Endothelial cell (in vitro differentiated cells): ENCODE measurements around the gene SLC25A29. TPM values are rescaled to one million over a fixed set of nuclear protein-coding genes. Genes with fewer than 3 reads are reported as not detected.
"Not testable (repeated sequence)": the region's sequence is repeated elsewhere in the genome, so short reads cannot be mapped to it uniquely, and the experiment has no call there.

ENCODE experiments used
- DNase-seq: peaks from one replicate; pipeline ENCODE4 v3.0.0; 2021; ENCODE audit warnings: low spot score
- H3K27ac Mint-ChIP-seq: one replicate; pipeline ENCODE4 v1.8.0; 2021; ENCODE audit warnings: mixed read lengths, inconsistent platforms; ENCODE audit not compliant: unreplicated experiment
- H3K27me3 Mint-ChIP-seq: one replicate; pipeline ENCODE4 v1.8.0; 2021; ENCODE audit warnings: mild to moderate bottlenecking, moderate library complexity, mixed read lengths, inconsistent platforms; ENCODE audit not compliant: unreplicated experiment
- H3K36me3 Mint-ChIP-seq: one replicate; pipeline ENCODE4 v1.8.0; 2021; ENCODE audit warnings: mild to moderate bottlenecking, low read depth, mixed read lengths, inconsistent platforms; ENCODE audit not compliant: unreplicated experiment
- H3K4me1 Mint-ChIP-seq: one replicate; pipeline ENCODE4 v1.8.0; 2021; ENCODE audit warnings: mild to moderate bottlenecking, mixed read lengths, inconsistent platforms; ENCODE audit not compliant: unreplicated experiment
- H3K4me3 Mint-ChIP-seq: one replicate; pipeline ENCODE4 v1.8.0; 2021; ENCODE audit warnings: mild to moderate bottlenecking, mixed read lengths, inconsistent platforms; ENCODE audit not compliant: unreplicated experiment
- H3K9me3 Mint-ChIP-seq: one replicate; pipeline ENCODE4 v1.8.0; 2021; ENCODE audit warnings: mixed read lengths, inconsistent platforms; ENCODE audit not compliant: unreplicated experiment
- CTCF ChIP-seq: fragments of 200-600 bp; sonication (generic); IDR thresholded peaks from one replicate; pipeline ENCODE4 v1.5.0; 2021; ENCODE audit warnings: antibody characterized with exemption; ENCODE audit not compliant: unreplicated experiment
- total RNA-seq: library from RNA; stranded (reverse); fragmentation: NEBNext Ultra II Directional; extraction: Animal tissue kit (Norgen Biotek cat#: 25700); gene quantifications from one replicate; pipeline ENCODE4 v1.2.1, GENCODE V29; 2021; ENCODE audit not compliant: unreplicated experiment

The SLC25A29 gene
- total RNA-seq, 1 donor from 2014 or later, result 165 TPM

- no peak for TF ChIP-seq CTCF
- Mint-ChIP-seq H3K9me3 (no peaks in the 10 kb centered on the region), H3K27me3 (peaks cover 9% of the 10 kb centered on the region), H3K4me3 (peak overlapping the region; percentile 32), H3K27ac (no peak overlapping the region), H3K36me3 (no peaks in the 10 kb centered on the region), H3K4me1 (peaks cover 42% of the 10 kb centered on the region)
- no peak for DNase-seq
These were observed 2.9 kb upstream of the SLC25A29 start for GRCh38 chr14:100309028-100309737.

GRCh38 chr14:100308427-100308792, 2.2 kb upstream of the SLC25A29 start:
- peak overlapping the region; percentile 32 for H3K4me3 Mint-ChIP-seq
- DNase-seq, H3K27ac Mint-ChIP-seq, H3K27me3 Mint-ChIP-seq, H3K36me3 Mint-ChIP-seq, H3K9me3 Mint-ChIP-seq: not testable (repeated sequence)
- H3K4me1 Mint-ChIP-seq, result peaks cover 42% of the 10 kb centered on the region

GRCh38 chr14:100307766-100308426, 1.7 kb upstream of the SLC25A29 start:
- H3K27me3 Mint-ChIP-seq, result peaks cover 7% of the 10 kb centered on the region
- H3K4me1 Mint-ChIP-seq, result peaks cover 48% of the 10 kb centered on the region
- TF ChIP-seq CTCF, result no peak
- no peak for DNase-seq
- H3K9me3 Mint-ChIP-seq, result no peaks in the 10 kb centered on the region
- peaks cover 1% of the 10 kb centered on the region for H3K36me3 Mint-ChIP-seq
- peak overlapping the region; percentile 57 for H3K27ac Mint-ChIP-seq
- H3K4me3 Mint-ChIP-seq, result peak overlapping the region; percentile 95

GRCh38 chr14:100306998-100307765, 938 bp upstream of the SLC25A29 start:
- H3K4me3 Mint-ChIP-seq, result peak overlapping the region; percentile 95
- peaks cover 47% of the 10 kb centered on the region for H3K4me1 Mint-ChIP-seq
- H3K27me3 Mint-ChIP-seq, result peaks cover 7% of the 10 kb centered on the region
- peak overlapping the region; percentile 61 for H3K27ac Mint-ChIP-seq
- no peak for TF ChIP-seq CTCF
- H3K36me3 Mint-ChIP-seq, result peaks cover 6% of the 10 kb centered on the region
- no peaks in the 10 kb centered on the region for H3K9me3 Mint-ChIP-seq
- DNase-seq, result peak; percentile 47

GRCh38 chr14:100305324-100306100, 732 bp downstream of the SLC25A29 start:
- H3K4me1 Mint-ChIP-seq, result peaks cover 36% of the 10 kb centered on the region

More at GRCh38 chr14:100305324-100306100, 732 bp downstream of the SLC25A29 start:
- Mint-ChIP-seq H3K9me3 (no peaks in the 10 kb centered on the region), H3K27me3 (peaks cover 7% of the 10 kb centered on the region), H3K4me3 (peak overlapping the region; percentile 96), H3K27ac (peak overlapping the region; percentile 74), H3K36me3 (peaks cover 6% of the 10 kb centered on the region)
- no peak for TF ChIP-seq CTCF
- DNase-seq, result peak; percentile 31
